Lower leg skin (tissue), 4 donors: ENCODE results near the gene MAL. TPM values are rescaled to one million over a fixed set of nuclear protein-coding genes. Genes with fewer than 3 reads are reported as not detected.

Source experiments
- DNase-seq, 2 donors: peaks; one replicate each; pipeline ENCODE4 v3.0.0-alpha.2; 2019; ENCODE audit warnings: low spot score in 2 of 2
- H3K4me3 ChIP-seq: fragments of 200-600 bp; sonication (generic); 2 replicates; pipeline ENCODE4 v1.5.1; 2017; ENCODE audit warnings: mild to moderate bottlenecking, low read depth; ENCODE audit not compliant: poor library complexity, severe bottlenecking
- POLR2A ChIP-seq, 2 donors: fragments of 450-650 bp; IDR thresholded peaks; one replicate each; pipeline ENCODE4 v1.6.1; 2016 to 2017; ENCODE audit warnings: antibody characterized with exemption in 2 of 2, mild to moderate bottlenecking in 1 of 2, moderate library complexity in 1 of 2
- WGBS, 2 donors: methylation state at CpG; one replicate each; pipeline ENCODE4 v1.1.5; 2018; 5-methylcytosine and 5-hydroxymethylcytosine counted together
- intact Hi-C: fragments of 100-400 bp; cut with DNase I; formaldehyde crosslinking; loops from one replicate; pipeline ENCODE4 v1.15.0; 2023; ENCODE audit warnings: low total_unique reads
- total RNA-seq, 4 donors: library from RNA; depleted of rRNA; stranded (reverse); fragments of >200 nt; gene quantifications; one replicate each; pipeline ENCODE4 v1.1.0, GENCODE V29; 2016
- TF ChIP-seq, protein P1 (sequence below), 3 donors: fragments of 450-650 bp; IDR thresholded peaks; one replicate each; pipeline ENCODE4 v1.5.1; 2016; ENCODE audit warnings: antibody characterized with exemption in 3 of 3, mild to moderate bottlenecking in 3 of 3, moderate library complexity in 2 of 3

Gene MAL
- total RNA-seq, 4 donors from 2014 or later: 5.7 to 24.8 (median 9.4) TPM

DNA sequence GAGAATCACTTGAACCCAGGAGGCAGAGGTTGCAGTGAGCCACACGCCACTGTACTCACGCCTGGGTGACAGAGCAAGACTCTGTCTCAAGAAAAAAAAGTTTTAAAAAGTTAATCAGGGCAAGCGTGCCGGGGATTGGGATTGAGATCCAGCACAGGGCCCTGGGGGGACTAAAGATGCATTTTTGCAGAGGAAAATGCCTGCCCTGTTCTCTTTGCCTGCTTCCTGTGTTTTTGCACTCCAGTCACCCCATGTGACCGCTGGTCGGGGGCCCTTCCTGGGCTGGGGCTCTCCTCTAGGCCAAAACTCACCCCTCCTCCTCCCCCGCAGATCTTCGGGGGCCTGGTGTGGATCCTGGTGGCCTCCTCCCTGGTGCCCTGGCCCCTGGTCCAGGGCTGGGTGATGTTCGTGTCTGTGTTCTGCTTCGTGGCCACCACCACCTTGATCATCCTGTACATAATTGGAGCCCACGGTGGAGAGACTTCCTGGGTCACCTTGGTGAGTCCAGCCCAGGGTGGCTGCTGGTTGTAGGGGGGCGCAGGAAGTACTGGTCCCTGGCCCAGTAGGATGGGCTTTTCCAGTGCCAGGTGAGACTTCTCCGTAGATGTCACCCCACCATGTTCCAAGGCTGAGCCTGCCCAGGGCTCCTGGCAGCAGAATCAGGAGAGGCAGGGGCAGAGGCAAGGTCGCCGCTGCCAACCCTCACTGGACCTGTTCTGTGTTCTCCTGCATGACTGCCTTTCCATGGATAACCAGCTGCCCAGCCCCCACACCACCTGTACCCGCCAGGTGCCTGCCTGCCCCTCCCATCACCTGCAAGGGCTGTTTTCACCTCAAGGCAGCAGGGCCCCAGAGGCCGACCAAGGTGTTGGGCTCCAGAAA is 22.4 kb downstream of the MAL start:
- TF ChIP-seq, protein P1, sequence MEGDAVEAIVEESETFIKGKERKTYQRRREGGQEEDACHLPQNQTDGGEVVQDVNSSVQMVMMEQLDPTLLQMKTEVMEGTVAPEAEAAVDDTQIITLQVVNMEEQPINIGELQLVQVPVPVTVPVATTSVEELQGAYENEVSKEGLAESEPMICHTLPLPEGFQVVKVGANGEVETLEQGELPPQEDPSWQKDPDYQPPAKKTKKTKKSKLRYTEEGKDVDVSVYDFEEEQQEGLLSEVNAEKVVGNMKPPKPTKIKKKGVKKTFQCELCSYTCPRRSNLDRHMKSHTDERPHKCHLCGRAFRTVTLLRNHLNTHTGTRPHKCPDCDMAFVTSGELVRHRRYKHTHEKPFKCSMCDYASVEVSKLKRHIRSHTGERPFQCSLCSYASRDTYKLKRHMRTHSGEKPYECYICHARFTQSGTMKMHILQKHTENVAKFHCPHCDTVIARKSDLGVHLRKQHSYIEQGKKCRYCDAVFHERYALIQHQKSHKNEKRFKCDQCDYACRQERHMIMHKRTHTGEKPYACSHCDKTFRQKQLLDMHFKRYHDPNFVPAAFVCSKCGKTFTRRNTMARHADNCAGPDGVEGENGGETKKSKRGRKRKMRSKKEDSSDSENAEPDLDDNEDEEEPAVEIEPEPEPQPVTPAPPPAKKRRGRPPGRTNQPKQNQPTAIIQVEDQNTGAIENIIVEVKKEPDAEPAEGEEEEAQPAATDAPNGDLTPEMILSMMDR (IDR thresholded peaks at IDR 0.05): no peak
- DNase-seq: no peak
- no peak overlapping the region for H3K4me3 ChIP-seq
- 79% methylated on average over 15 to 17 of the region's 17 CpGs for WGBS, 2 donors
- intact Hi-C loops: no loop called here

DNA sequence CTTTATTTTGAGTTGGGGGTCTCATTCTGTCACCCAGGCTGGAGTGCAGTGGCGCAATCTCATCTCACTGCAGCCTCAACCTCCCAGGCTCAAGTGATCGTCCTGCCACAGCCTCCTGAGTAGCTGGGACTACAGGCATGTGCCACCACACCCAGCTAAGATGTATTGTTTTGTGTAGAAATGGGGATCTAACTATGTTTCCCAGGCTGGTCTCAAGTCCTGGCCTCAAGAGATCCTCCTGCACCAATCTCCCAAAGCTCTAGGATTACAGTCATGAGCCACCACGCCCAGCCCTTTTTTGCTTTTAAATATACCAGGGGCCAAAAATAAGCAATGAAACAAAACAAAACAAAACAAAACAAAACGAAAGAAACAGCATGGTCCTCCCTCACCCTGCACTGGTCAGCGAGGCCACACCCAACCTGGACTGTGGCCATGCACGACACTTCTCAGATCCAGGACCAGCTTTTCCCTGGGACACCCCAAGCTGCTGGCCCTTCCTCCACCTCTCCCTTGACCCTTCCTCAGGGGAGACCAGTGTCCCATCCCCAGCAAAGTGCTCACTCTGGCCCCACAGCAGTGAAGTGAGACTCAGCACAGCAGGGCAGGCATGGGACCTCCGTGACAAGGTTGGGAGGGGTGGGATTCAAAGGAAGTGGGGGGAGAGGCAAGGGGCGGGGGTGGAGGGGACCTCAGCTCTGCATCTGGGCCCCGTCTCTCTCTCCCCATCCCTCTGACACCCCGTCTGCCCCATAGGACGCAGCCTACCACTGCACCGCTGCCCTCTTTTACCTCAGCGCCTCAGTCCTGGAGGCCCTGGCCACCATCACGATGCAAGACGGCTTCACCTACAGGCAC is 23.5 kb downstream of the MAL start:
- no peak for DNase-seq
- no peak overlapping the region for H3K4me3 ChIP-seq
- TF ChIP-seq, protein P1 (IDR thresholded peaks at IDR 0.05): no peak
- TF ChIP-seq POLR2A (IDR thresholded peaks at IDR 0.05): no peak
- intact Hi-C loops: no loop called here
- WGBS, 2 donors: 76 to 80% methylated on average over 14 to 15 of the region's 15 CpGs

DNA sequence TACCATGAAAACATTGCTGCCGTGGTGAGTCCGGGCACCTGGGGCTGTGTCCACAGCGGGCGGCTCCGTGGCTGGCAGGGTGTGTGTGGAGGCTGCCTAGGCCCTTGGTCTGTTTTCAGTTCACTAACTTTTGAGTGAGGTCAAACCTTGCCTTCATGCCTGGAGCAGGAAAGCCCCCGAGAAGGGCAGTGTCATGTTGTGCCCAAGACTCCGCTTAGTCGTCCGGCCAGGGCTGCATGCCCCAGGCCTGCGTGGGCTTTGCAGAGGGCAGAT is 24.1 kb downstream of the MAL start:
- no peak for DNase-seq
- TF ChIP-seq, protein P1 (IDR thresholded peaks at IDR 0.05): no peak
- no peak overlapping the region for H3K4me3 ChIP-seq
- intact Hi-C loops: no loop called here
- 92 to 97% methylated on average over 9 to 10 of the region's 10 CpGs for WGBS, 2 donors

DNA sequence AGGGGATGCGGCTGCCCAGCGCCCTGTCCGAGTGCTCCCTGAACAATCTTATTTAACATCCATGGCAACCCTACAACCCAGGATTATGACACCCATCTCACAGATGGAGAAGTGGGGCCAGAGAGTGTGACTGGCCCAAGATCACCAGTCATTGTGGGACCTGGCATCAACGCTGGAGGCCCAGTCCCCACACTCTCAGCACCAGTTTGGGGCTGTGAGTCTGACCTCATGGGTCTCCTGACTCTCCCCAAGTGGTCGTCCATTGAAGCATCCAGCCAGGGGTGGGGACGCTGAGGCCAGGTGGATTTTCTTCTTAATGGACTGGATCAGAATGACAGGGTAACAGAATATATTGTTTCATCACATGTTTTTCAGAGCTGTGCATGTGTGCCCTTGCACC is 24.5 kb downstream of the MAL start:
- 85 to 96% methylated on average over 5 of the region's 6 CpGs for WGBS, 2 donors
- no peak for DNase-seq
- intact Hi-C loops: no loop called here
- TF ChIP-seq, protein P1 (IDR thresholded peaks at IDR 0.05): no peak
- TF ChIP-seq POLR2A (IDR thresholded peaks at IDR 0.05): no peak
- H3K4me3 ChIP-seq: no peak overlapping the region

DNA sequence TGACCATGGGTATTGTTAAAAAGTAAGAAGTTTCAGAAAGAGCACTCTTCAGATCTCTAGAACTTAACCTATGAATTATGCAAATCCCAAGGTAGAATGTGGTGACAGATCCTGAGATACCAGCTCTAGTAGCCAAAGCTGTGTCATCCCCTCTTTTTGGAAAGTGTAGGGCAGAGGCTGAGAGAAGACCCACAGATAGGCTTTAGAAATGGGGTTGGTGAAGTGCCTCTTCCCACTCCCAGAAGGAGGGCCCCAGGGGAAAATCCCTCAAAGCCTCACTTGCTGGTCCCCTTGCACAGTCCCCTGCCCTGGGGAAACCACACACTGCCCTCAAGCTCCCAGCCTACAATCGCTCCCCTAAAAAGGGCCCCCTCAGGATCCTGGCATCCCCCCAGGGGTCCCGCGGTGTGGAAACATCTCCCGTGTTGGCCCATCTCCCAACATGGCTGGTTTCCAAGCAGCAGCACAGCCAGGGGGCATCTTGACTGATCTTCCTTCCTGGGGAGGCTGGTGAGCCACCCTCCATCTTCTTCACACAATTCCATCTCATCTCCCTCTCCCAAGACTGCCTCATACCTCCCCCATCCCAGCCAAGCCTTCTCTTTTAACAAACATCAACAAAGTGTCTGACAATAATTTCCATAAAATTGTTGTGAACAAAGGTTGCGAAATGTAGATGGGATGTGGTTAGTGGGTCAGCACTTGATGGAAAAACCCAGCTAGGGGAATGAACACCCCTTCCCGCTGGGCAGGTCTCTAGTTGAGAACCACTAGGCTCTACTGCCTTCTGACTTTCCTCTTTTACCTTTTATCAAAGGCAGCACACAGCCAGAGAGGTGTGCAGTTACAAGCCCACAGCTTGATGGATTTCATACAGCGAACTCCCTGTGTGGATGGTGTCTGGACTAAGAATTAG is 25.1 kb downstream of the MAL start:
- no peak for DNase-seq
- no peak for TF ChIP-seq POLR2A (IDR thresholded peaks at IDR 0.05)
- TF ChIP-seq, protein P1 (IDR thresholded peaks at IDR 0.05): no peak
- H3K4me3 ChIP-seq: no peak overlapping the region
- intact Hi-C loops: no loop called here
- WGBS, 2 donors: 51 to 56% methylated on average over 7 of the region's 7 CpGs
